HG02610 (cell line): ENCODE results near the gene ASAH2B.
"Not testable (repeated sequence)": the region's sequence is repeated elsewhere in the genome, so short reads cannot be mapped to it uniquely, and the experiment has no call there.

Experiments used
- ATAC-seq: cut with Tn5 transposase; IDR thresholded peaks from one replicate; pipeline ENCODE4 v1.9.1; 2021; ENCODE audit warnings: mild to moderate bottlenecking, moderate library complexity; ENCODE audit not compliant: unreplicated experiment

Gene ASAH2B

DNA sequence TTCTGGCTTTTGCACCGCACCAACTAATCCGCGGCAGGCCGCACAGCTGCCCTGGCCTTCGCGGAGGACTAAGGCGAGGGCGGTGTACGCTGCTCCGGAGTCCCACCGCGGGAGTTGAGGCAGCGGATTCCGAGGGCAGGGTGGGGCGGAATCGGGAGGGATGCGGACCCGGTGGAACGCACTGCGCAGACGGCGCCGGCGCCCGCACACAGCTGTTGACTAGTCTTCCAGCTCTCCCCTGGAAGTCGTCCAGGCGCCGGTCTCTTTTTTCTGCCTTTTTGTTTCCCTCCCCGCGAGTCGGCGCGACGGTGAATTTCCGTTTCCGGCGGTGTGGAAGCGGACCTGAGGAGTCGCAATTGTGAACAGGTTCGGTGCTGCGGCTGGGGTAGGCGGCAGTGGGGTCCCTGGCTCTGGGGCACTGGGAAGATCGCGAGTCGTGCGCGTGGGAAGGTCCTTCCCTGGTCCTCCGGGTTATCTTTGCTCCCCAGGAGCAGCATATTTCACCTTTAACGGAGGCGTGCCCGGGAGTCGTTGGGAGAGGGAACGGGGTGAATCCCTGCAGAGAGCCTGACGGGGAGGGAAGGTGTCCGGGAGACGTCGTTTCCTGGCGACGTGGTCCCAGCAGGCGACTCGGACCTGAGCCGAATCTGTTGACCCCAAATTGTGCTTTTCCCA is at the start of gene ASAH2B:
Gene ASAH2B (plus strand): TSS at position 319 of the 675 bp plus-strand sequence. CDS start 5,195 bp downstream, outside the sequence.
- ATAC-seq = peak; percentile 84

DNA sequence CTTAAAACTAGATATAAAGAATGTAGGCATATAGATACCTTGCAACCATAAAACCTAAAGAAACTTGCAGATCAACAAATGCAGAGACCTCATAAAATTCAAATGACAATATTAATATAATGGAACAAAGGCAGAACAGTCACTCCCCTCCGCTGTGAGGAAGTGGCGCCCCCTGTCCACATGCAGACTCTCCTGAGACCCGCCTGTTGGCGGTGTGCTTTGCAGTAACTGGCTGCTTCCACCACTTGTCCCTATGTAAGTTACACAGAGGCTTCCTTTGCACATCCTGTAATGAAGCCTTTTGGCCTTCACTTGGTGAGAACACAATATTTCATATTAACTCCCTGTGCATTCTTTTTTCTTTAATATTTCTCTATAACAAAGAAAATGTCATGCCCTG is 41.9 kb upstream of the ASAH2B start:
- ATAC-seq = not testable (repeated sequence)

DNA sequence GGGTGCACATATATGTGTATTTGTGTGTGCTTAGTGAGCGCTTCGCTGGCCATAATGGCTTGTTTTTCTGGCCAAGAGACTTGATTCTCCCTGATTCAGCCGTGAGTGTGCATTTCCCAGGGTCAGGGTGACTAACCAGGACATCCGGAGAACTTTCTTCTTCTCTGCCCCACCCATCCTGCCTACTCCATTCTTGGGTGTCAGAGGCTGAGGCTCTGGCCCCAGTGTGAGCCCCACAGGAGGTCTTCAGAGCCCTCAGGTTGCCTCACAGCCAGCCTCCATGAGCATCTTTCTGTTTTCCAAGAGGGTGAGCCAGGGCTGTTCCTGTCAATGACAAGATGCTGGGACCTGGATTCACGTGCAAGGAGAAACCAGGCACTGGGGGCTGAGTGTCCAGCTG is 37.8 kb upstream of the ASAH2B start:
- ATAC-seq = not testable (repeated sequence)

DNA sequence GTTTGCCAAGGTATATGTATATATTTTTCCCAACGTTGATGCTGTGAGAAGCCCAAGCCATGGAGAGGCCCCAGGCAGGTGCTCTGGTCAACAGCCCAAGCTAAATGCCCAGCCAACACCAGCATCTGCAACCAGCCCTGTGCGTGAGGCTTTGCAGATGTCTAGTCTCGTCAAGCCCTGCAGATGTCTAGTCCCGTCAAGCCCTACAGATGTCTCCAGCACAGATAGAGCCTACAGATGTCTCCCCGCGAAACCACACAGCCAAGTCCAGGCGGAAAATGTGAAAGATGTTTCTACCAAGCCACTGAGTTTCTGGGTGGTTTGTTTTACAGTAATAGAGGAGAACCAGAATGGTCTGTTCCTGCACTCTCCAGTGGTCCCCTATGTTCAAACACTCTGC is 36.7 kb upstream of the ASAH2B start:
- ATAC-seq = not testable (repeated sequence)

DNA sequence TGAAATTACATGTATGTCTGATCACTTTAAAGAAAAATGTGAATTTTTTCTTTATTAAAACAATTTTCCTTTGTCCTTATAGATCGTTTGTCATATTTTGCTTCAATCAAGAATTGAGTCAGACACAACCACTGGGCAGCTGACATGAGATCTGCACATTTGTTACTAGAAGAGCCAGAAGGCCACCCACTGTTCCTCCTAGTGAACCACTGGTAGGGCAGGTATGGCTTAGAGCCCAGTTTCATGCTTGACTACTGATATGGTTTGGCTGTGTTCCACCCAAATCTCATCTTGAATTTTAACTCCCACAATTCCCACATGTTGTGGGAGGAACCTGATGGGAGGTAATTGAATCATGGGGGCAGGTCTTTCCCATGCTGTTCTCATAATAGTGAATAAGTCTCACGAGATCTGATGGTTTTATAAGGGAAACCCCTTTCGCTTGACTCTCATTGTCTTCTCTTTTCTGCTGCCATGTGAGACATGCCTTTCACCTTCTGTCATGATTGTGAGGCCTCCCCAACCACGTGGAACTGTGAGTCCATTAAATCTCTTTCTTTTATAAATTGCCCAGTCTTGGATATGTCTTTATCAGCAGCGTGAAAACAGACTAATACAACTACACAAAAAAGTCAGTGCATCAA is 35.2 kb upstream of the ASAH2B start:
- ATAC-seq = peak; percentile 71

DNA sequence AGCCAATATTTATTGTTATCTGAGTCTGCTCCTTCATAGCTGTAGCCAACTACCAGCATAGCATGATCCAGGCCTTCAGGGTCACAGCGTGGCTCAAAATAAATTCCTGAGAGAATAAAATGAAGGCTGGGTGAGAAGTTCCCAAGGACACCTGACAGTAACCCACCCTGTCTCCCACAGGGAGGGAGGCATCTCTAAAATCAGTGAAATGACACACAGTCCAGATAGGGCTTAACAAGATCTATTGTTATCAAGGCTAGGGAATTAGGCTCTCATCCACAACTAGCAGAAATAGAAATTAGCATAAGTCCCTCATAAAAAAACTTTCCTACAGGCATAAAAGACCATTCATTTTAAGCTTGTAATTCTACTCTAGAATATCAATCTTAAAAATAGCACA is 33.7 kb upstream of the ASAH2B start:
- ATAC-seq = not testable (repeated sequence)

DNA sequence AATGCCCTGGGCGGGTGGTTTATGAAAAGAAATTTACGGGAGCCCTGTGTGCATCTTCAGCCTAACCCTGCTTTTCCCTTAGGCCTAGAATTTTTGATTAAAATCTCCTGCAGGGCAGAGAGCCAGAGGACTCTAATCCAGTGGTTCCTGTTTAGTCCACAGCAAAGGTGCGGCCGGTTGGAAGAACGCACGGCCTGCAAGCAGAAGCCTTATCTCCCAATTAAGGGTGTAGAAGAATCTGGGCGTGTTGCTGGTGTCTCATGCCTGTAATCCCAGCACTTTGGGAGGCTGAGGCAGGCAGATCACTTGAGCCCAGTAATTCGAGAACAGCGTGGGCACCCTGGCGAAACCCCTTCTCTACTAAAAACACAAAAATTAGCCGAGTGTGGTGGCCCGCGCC is 29.5 kb upstream of the ASAH2B start:
- not testable (repeated sequence) for ATAC-seq

DNA sequence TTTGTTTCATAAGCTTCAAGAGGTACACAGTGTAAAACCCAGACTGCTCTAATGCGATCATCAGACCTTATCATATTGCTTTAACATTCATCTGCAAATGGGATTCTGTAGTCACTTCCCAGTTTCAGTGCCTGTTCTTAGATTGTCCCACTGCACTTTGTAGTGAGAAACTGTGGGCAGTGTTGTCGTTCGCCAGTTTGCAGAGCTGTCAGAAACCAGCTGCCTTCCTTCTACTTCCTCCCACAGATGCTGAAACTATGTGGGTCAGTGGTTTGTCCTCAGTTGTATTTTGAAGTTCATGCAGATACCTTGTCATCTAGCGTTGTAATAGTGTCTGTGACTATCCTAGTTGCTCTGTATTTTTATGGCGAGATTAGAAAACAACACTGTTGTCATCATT is 15.9 kb upstream of the ASAH2B start:
- peak; percentile 68 for ATAC-seq

DNA sequence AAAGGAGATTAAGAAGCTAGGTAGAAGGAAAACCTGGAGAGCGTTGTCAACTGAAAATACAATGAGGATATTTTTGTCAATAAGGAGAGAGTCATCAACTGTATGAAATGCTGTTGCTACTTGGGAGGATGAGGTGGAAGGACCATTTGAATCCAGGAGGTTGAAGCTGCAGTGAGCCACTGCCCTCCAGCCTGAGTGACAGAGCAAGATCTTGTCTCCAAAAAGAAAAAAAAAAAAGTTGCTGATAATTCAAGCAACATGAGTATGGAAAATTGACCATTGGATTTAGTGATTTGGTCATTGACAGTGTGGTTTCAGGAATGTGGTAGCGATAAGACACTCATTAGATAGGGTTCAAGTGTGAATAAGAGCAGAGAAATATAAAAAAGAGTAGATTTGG is 11.6 kb upstream of the ASAH2B start:
- not testable (repeated sequence) for ATAC-seq

DNA sequence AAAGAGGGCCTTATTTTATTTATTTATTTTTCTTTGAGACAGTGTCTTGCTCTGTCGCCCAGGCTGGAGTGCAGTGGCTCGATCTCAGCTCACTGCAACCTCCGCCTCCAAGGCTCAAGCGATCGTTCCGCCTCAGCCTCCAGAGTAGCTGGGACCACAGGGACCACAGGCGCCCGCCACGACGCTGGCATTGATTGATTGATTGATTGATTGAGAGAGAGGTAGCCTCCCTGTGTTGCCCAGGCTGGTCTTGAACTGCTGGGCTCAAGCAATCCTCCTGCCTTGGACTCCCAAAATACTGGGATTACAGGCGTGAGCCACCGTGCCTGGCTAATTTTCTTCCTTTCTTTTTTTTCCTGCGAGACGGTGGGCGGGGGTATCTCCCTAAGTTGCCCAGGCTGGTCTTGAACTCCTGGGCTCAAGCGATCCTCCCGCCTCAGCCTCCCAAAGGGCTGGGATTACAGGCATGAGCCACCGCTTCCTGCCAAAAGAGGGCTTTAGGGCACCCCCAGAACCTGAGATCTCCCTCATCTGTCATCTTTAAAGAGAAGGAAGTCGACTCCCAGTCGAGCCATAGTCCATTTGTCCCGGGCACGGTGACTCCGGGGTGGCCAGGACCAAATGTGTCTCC is 634 bp upstream of the ASAH2B start:
- ATAC-seq = not testable (repeated sequence)

DNA sequence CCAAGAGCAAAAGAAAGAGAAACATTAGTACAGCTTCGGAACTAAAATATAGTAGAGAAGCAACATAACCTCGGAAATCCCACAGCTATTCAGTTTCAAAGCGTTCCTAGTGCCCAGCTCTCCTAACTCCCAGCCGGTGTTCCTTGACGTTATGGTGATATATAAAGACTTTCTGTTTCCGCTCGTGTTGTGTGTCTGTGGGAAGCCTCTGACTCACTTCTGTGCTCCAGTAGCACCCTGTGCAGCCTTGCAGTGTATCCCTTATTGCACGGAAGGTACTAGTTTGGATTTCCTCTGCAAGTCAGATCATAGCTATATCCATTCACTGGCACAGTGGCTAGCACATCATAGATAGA is 535 bp downstream of the ASAH2B start:
- peak; percentile 53 for ATAC-seq

DNA sequence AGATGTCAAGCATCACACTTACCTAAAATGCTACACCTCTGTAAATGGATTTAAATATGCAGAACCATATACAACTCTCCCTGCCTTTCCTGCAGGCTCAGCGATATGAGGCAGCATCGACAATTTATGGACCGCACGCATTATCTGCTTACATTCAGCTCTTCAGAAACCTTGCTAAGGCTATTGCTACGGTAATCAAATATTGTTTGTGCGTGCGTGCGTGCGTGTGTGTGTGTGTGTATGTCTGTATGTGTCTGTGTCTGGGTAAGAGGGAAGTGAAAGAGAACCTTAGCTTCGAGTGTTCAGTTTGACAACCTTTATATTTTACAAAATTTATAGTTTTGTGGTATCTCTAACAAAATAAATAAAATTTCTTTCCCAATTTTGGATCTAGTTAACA is 3.1 kb downstream of the ASAH2B start:
- not testable (repeated sequence) for ATAC-seq

DNA sequence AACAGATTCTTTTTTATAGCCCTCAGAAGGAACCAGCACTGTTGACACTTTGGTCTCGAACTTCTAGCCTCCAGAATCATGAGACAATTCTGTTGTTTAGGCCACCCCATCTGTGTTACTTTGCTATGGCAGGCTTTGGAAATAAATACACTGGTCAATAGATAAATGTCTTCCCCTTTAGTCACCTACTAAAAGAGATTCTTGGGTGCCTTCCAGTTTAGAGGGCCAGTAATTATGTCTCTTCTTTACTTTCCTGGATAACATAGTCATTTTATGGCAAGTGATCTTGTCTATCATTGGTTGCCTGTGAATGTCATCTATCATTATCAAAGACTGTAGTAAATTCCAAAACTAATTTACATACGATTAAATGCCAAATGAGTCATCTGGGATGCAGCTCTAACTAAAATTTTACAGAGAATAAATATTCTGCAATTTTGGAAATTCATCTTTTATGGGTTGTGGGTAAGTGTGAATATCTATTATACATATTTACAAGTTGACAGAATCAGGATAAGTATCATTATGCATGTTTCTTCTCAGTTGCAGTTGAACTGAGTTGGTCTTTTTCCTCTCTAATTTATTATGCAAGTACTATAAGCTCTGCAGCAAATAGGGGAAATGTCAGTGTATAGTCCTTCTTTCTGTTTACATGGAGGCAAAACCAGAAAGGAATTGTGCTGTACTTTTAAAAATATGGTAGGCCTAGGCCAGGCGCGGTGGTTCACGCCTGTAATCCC is 27.2 kb downstream of the ASAH2B start:
- ATAC-seq = not testable (repeated sequence)

DNA sequence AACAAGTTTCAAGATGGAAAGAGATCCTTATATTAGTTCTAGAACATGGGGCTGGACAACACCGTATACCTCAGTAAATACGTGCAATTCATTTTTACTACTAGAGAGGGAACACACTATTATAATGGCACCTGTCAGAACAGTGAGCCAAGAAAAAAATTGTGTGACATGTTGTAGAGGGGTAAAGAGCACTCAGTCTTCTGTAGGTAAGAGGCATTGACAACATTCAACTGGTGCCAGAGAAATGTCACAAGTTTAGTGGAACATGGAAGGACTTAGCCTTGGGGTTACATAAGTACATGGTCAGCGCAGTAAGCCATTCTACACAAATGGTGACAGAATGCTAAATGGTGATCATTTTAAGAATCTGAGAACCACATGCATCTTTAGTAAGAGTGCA is 32.3 kb downstream of the ASAH2B start:
- not testable (repeated sequence) for ATAC-seq

DNA sequence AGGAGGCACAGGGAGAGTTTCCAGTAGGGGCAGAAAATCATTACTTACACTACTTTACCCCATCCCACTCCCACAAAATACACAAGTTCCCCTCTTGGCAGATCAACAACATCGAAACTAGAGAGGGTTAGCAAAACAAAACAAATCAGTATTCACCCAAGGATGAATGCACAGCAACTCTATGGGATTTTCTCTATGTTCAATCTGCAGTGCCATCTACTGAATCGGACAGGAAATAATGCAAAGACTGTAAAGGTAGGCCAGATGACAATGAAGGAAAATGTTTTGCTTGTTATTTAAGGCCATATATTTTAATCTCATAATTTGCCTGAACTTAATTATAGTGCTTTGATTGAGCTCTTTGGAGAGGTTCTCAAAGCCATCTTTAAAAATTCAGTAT is 35.1 kb downstream of the ASAH2B start:
- ATAC-seq = not testable (repeated sequence)

DNA sequence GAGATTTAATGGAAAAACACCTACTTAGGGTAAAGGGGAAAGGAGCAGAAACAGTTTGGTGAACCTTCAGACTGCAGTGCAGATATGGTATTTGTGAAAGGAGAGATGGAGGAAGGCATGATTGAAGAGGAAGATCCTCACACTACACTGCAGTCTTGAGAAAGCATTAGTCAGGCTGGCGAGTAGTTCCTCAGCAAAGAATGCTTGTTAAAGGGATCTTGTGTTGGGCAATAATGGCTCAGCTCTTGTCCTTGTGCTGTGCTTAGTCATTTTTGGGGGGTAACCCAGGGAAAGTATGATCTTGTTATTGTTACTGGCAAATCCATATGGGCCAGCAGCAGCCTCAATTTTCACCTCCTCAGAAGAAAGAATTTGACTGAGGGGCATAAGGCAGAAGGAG is 40.3 kb downstream of the ASAH2B start:
- ATAC-seq = not testable (repeated sequence)

DNA sequence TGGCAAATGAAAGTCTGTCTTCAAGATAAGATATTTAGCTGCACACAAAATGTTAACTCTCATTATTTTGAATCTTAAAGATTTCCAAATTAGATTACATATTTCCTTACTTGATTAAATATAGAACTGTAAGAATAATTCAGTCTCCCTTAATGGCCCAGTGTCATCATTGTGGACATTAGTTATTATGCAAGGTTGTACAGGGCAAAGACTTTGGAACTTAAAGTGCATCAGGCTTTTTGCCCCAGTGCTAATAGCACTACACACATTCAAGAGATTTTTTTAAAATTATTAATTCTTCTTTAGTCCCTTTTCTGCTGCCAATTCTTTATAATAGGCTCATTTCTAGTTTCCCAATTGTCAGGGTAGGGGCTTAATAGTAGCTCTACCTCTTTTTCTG is 42.3 kb downstream of the ASAH2B start:
- ATAC-seq = not testable (repeated sequence)

DNA sequence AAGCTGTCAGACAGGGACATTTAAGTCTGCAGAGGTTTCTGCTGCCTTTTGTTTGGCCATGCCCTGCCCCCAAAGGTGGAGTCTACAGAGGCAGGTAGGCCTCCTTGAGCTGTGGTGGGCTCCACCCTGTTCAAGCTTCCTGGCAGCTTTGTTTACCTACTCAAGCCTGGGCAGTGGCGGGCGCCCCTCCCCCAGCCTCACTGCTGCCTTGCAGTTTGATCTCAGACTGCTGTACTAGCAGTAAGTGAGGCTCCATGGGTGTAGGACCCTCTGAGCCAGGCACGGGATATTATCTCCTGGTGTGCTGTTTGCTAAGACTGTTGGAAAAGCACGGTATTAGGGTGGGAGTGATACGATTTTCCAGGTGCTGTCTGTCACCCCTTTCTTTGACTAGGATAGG is 48.2 kb downstream of the ASAH2B start:
- not testable (repeated sequence) for ATAC-seq

DNA sequence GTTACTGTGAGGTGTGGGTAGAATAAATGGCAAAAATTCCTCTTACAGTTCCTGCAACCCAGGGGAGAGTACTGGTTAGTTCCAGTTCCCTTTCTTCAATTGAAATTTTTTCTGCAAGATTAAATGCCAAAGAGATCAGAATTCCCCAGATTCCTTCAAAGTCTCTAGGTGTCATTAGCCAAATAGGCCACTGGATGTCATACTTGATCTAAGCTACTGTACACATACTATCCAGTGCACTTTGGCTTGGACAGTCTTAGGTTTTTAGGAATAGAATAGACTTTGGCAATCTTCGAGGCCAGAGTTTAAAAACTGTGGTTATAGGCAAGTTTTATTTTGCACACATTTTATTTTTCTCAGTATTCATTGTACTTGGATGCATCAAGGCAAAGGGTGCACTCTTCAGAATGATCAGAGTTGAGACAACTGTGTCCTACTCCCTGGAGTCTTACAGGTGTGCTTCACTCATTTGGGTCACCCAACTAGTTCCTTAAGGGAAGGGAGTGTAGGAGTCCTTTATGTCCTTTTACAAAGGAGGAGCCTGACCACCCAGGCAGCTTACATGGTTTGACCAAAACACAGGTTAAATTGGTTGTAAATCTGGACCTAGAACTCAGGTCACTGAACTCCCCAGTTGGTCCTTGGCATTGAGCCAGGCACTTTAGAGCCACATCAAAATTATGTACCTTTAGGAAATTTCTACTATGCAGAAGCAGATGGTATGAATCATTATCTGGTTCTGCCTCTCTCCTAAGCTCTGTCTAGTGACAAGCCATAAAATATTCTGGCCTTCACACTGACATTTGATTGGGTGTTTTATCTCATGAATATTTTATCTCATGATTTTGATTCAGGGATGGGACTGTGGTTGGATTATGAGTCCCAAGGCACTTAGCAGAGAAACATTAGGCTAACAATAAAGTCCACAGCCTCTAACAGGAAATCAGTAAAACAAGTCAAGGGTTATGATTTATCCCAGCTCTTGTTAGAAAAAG is 49.5 kb downstream of the ASAH2B start:
- no peak for ATAC-seq

DNA sequence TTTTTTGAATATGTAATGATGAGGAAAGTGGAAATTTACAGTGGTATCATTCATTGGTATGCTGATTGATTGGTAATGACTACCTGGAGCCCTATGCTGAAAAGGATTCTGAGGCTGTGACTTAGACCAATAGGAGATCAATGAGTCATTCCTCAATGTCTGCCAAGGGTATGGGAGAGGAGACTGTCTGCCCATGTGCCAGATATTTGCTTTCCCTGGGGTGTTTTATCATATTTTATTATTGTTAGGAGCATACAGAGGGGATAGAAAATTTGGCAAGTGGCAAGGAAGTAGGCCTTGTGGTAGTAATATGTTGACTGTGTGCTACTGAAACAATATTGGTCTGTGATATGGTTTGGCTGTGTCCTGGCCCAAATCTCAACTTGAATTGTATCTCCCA is 54.8 kb downstream of the ASAH2B start:
- no peak for ATAC-seq
